GM12878 (cell line): ENCODE data around the gene ANKRD44. TPM values are rescaled to one million over a fixed set of nuclear protein-coding genes. Genes with fewer than 3 reads are reported as not detected.

ENCODE experiments used
- BCL11A ChIP-seq: IDR thresholded peaks from 2 replicates; pipeline ENCODE4 v1.6.1; 2011; ENCODE audit warnings: low read depth, low read length
- BRCA1 ChIP-seq: IDR thresholded peaks from 2 replicates; pipeline ENCODE4 v1.6.1; 2011; ENCODE audit warnings: low read depth, low read length, improper control_type of control experiment
- IKZF2 ChIP-seq, 2 experiments: fragments of 450-650 bp; IDR thresholded peaks; 2 replicates each; pipeline ENCODE4 v1.6.1; 2017; ENCODE audit warnings: mild to moderate bottlenecking in 2 of 2, moderate library complexity in 2 of 2
- MAX ChIP-seq: IDR thresholded peaks from 2 replicates; pipeline ENCODE4 v1.6.1; 2012; ENCODE audit warnings: low read depth, low read length, improper control_type of control experiment
- MYC ChIP-seq: IDR thresholded peaks from 2 replicates; pipeline ENCODE4 v1.6.1; 2011; ENCODE audit warnings: mild to moderate bottlenecking, low read length, moderate library complexity, inconsistent platforms; ENCODE audit not compliant: insufficient read depth, insufficient replicate concordance, insufficient read length, severe bottlenecking
- NFXL1 ChIP-seq: fragments of 450-650 bp; IDR thresholded peaks from 2 replicates; pipeline ENCODE4 v1.6.1; 2017; ENCODE audit warnings: antibody characterized with exemption, mild to moderate bottlenecking, borderline replicate concordance
- PBX3 ChIP-seq: IDR thresholded peaks from 2 replicates; pipeline ENCODE4 v1.6.1; 2011; ENCODE audit warnings: mild to moderate bottlenecking, low read depth, low read length, moderate library complexity; ENCODE audit not compliant: insufficient replicate concordance
- STAT1 ChIP-seq: fragments of 450-650 bp; conservative IDR thresholded peaks from 2 replicates; pipeline ENCODE4 v1.6.1; 2014; ENCODE audit warnings: antibody characterized with exemption, mild to moderate bottlenecking
- TAF1 ChIP-seq: IDR thresholded peaks from 2 replicates; pipeline ENCODE4 v1.6.1; 2011; ENCODE audit warnings: mild to moderate bottlenecking, low read depth, low read length, borderline replicate concordance
- USF1 ChIP-seq: IDR thresholded peaks from 2 replicates; pipeline ENCODE4 v1.6.1; 2011; ENCODE audit warnings: borderline replicate concordance, low read depth, mild to moderate bottlenecking, moderate library complexity, mixed read lengths, low read length; ENCODE audit not compliant: insufficient read depth; ENCODE audit errors: extremely low read length
- ZBTB11 ChIP-seq: fragments of 450-650 bp; formaldehyde crosslinking; IDR thresholded peaks from 2 replicates; pipeline ENCODE4 v1.5.0; 2022; ENCODE audit warnings: mild to moderate bottlenecking, missing genetic modification characterization
- ZBTB4 ChIP-seq: fragments of 450-650 bp; formaldehyde crosslinking; IDR thresholded peaks from 2 replicates; pipeline ENCODE4 v1.4.0; 2022; ENCODE audit warnings: mild to moderate bottlenecking, moderate library complexity
- ZNF207 ChIP-seq: fragments of 450-650 bp; IDR thresholded peaks from 2 replicates; pipeline ENCODE4 v1.6.1; 2014; ENCODE audit warnings: antibody characterized with exemption, mild to moderate bottlenecking, borderline replicate concordance
- polyA plus RNA-seq, 11 experiments: library from polyadenylated mRNA; depleted of rRNA in 4 of 11; unstranded in 6 of 11; stranded (reverse) in 5 of 11; fragments of >200 nt; fragmentation: Nextera tagmentation in 4 of 11; fragmentation: Illumina TruSeq in 1 of 11; extraction: Ambion mirVana in 4 of 11; extraction: Trizol in 1 of 11; gene quantifications; 1 replicate in 1 of 11; 2 replicates in 10 of 11; pipeline versions ENCODE4 v1.2.1 to v1.2.3, GENCODE V29; 2011 to 2016; ENCODE audit warnings: inconsistent platforms in 2 of 11, missing spikeins in 2 of 11, low read depth in 1 of 11
- total RNA-seq, 4 experiments: library from RNA; depleted of rRNA in 3 of 4; stranded (reverse); fragments of >200 nt in 3 of 4; fragmentation: Illumina TruSeq in 1 of 4; extraction: Trizol in 1 of 4; gene quantifications; 2 replicates each; pipeline versions ENCODE4 v1.2.1 to v1.2.3, GENCODE V29; 2013 to 2021

Gene ANKRD44
- total and polyA plus RNA-seq, 10 of the 15 experiments (the other 5 are each of a cell fraction or from before 2014, with no cell fraction given), result 19.1 to 99.1 (median 59.6) TPM

GRCh38 chr2:197055045-197055444 is 255.5 kb downstream of the ANKRD44 start (continued):
- TF ChIP-seq ZBTB11 (CRISPR knock-in tag), result no peak
- TF ChIP-seq USF1, result no peak
- no peak for TF ChIP-seq TAF1
- no peak for TF ChIP-seq STAT1
- TF ChIP-seq BRCA1, result no peak
- no peak for TF ChIP-seq NFXL1
- TF ChIP-seq IKZF2 (IDR thresholded peaks at IDR 0.05), result no peak
- TF ChIP-seq MAX, result no peak
- TF ChIP-seq ZBTB4 (CRISPR knock-in tag), result no peak
- no peak for TF ChIP-seq PBX3
- TF ChIP-seq MYC, result no peak
- no peak for TF ChIP-seq BCL11A
- TF ChIP-seq ZNF207, result no peak
